Karpas-422 (cell line): ENCODE results near the gene PTMA. TPM values are rescaled to one million over a fixed set of nuclear protein-coding genes. Genes with fewer than 3 reads are reported as not detected.

Experiments
- DNase-seq: peaks from one replicate; pipeline ENCODE4 v3.0.0-alpha.2; 2015
- H2AFZ ChIP-seq: fragments of 200-600 bp; sonication (generic); 2 replicates; pipeline ENCODE4 v1.6.1; 2014; ENCODE audit warnings: antibody characterized with exemption, low read length, mixed read lengths
- H3K27ac ChIP-seq: fragments of 200-600 bp; sonication (generic); 2 replicates; pipeline ENCODE4 v1.5.1; 2014; ENCODE audit warnings: mild to moderate bottlenecking, low read length, moderate library complexity
- H3K27me3 ChIP-seq: fragments of 200-600 bp; sonication (generic); 2 replicates; pipeline ENCODE4 v1.6.1; 2014; ENCODE audit warnings: low read length, mixed read lengths
- H3K36me3 ChIP-seq: fragments of 200-600 bp; sonication (generic); 2 replicates; pipeline ENCODE4 v1.6.1; 2014; ENCODE audit warnings: low read length, mixed read lengths; ENCODE audit not compliant: insufficient read depth
- H3K4me1 ChIP-seq: fragments of 200-600 bp; sonication (generic); 2 replicates; pipeline ENCODE4 v1.6.1; 2014; ENCODE audit warnings: mild to moderate bottlenecking, low read length, mixed read lengths
- H3K4me2 ChIP-seq: fragments of 200-600 bp; sonication (generic); 2 replicates; pipeline ENCODE4 v1.6.1; 2014; ENCODE audit warnings: low read length, low read depth, mild to moderate bottlenecking; ENCODE audit not compliant: poor library complexity, severe bottlenecking
- H3K4me3 ChIP-seq: fragments of 200-600 bp; sonication (generic); 2 replicates; pipeline ENCODE4 v1.5.1; 2014; ENCODE audit warnings: mild to moderate bottlenecking, antibody characterized with exemption, low read length, mixed read lengths
- H3K79me2 ChIP-seq: fragments of 200-600 bp; sonication (generic); 2 replicates; pipeline ENCODE4 v1.6.1; 2014; ENCODE audit warnings: mild to moderate bottlenecking, low read length, mixed read lengths
- H3K9ac ChIP-seq: fragments of 200-600 bp; sonication (generic); 2 replicates; pipeline ENCODE4 v1.6.0; 2014; ENCODE audit warnings: low read length
- H3K9me2 ChIP-seq: fragments of 200-600 bp; sonication (generic), shearing (Covaris generic); replicated peaks from 2 replicates; pipeline ENCODE4 v1.6.0; 2014; ENCODE audit warnings: mild to moderate bottlenecking, low read length, moderate library complexity; ENCODE audit not compliant: insufficient read depth
- H3K9me3 ChIP-seq: fragments of 300-700, 200-600 bp; sonication (generic); 2 replicates; pipeline ENCODE4 v1.6.1; 2014; ENCODE audit warnings: low read length, mixed read lengths
- H4K20me1 ChIP-seq: fragments of 200-600 bp; sonication (generic); 2 replicates; pipeline ENCODE4 v1.6.1; 2014; ENCODE audit warnings: mild to moderate bottlenecking, antibody characterized with exemption, low read length, low read depth; ENCODE audit not compliant: insufficient read depth
- total RNA-seq: library from RNA; depleted of rRNA; stranded (reverse); fragments of >200 nt; shearing (Covaris generic); gene quantifications from 2 replicates; pipeline ENCODE4 v1.2.3, GENCODE V29; 2014; ENCODE audit warnings: low replicate concordance

PTMA gene
- total RNA-seq, 1 experiment from 2014 or later: 1,657 TPM

DNA sequence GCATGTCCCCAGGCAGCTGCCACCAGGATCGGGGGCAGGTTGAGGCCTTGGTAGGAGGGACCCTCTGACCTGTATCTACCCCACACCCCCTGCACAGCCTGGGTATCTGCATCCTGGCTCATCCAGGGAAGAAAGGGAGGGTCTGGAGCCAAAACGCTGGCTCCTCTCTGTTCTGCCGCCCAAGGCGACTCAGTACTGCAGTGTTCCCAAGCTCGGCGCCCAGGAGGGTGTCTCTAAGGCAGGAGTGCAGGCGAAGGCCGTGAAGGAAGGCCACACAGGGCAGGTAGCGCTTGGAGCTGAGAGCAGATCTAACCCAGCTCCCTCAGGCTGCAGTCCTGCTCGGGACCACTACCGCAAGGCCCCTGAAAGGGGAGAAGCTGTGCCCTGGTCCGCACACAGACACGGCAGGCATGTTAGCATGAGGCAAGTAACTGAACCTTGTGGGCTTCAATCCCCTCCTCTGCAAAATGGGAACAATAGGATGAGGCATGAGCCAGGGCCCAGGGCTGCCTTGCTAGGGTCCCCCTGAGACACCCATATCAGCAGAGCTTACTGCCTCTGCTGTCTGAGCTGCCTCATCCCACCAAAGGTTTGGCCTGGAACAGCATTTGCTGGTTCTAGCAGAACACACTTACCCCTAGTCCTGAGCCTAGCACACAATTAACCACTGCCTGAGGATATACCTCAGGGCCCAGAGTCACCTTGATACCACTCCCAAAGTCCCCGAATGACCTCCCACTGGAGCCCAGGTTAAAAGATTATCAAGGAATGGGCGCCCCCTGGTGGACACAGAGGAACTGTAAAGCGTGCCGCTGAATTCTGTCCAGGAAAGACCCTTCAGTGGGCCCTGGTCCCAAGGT is 6.5 kb downstream of the PTMA start:
- peak overlapping the region; percentile 79 for H3K27ac ChIP-seq
- peaks cover 25% of the 10 kb centered on the region for H3K79me2 ChIP-seq
- H2AFZ ChIP-seq: no peak overlapping the region
- no peaks in the 10 kb centered on the region for H3K27me3 ChIP-seq
- H4K20me1 ChIP-seq: peaks cover 23% of the 10 kb centered on the region
- no peak overlapping the region for H3K4me3 ChIP-seq
- H3K4me1 ChIP-seq: peaks cover 40% of the 10 kb centered on the region
- H3K36me3 ChIP-seq: peaks cover 25% of the 10 kb centered on the region
- no peaks in the 10 kb centered on the region for H3K9me2 ChIP-seq
- peak; percentile 94 for DNase-seq
- H3K4me2 ChIP-seq: no peak overlapping the region
- no peaks in the 10 kb centered on the region for H3K9me3 ChIP-seq
- peak overlapping the region; percentile 7; the same call in 1 of the 2 replicates for H3K9ac ChIP-seq

DNA sequence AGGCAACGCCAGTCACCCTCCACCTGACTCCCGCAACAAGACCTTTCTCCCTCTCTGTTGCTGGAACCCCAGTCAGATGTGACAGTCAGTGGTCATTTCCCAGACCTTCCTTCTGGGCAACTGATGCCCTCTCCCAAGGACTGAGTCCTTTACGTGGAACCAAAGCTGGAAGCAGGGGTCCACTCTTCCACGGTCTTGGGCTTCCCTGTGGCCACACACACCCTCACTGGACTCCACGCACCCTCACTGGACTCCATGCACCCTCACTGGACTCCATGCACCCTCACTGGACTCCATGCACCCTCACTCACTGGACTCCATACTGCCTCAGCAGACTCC is 7.1 kb downstream of the PTMA start:
- peaks cover 20% of the 10 kb centered on the region for H4K20me1 ChIP-seq
- peaks cover 21% of the 10 kb centered on the region for H3K79me2 ChIP-seq
- no peaks in the 10 kb centered on the region for H3K27me3 ChIP-seq
- H3K36me3 ChIP-seq: peaks cover 21% of the 10 kb centered on the region
- no peaks in the 10 kb centered on the region for H3K9me3 ChIP-seq
- no peak overlapping the region for H2AFZ ChIP-seq
- no peak for DNase-seq
- no peak overlapping the region for H3K4me3 ChIP-seq
- H3K9me2 ChIP-seq: no peaks in the 10 kb centered on the region
- no peak overlapping the region for H3K9ac ChIP-seq
- H3K4me1 ChIP-seq: peaks cover 41% of the 10 kb centered on the region
- H3K4me2 ChIP-seq: no peak overlapping the region
- H3K27ac ChIP-seq: no peak overlapping the region

DNA sequence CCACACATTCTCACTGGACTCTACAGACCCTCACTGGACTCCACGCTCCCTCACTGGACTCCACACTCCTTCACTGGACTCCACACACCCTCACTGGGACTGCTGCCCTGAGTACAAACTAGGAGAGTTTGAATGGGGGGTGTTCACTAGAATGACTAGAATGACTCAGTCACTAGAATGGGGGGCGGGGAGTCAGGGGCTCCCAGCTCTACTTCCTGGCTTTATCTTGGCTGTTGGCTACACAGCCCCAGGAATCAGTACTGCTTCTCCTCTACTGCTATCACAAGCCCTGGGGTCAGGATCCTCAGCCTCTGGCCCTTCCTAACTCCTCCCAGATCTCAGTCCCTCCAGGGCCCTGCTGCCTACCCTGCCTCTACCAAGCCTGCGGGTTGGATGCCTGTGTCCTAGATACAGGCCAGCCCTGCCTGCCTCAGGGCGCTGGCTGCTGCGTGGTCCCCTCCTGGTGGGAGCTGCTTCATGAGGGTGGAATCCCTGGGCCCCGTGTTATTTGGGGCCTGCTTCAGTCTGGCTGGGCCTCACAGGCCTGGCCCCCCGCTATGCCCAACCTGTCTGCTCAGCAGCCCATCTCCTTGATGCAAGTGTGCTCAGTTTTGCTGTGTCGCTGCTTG is 7.8 kb downstream of the PTMA start:
- H3K36me3 ChIP-seq: peaks cover 15% of the 10 kb centered on the region
- no peaks in the 10 kb centered on the region for H3K9me3 ChIP-seq
- H3K9me2 ChIP-seq: no peaks in the 10 kb centered on the region
- peaks cover 14% of the 10 kb centered on the region for H4K20me1 ChIP-seq
- H3K9ac ChIP-seq: no peak overlapping the region
- no peaks in the 10 kb centered on the region for H3K27me3 ChIP-seq
- H3K4me2 ChIP-seq: no peak overlapping the region
- peak; percentile 64 for DNase-seq
- no peak overlapping the region for H3K4me3 ChIP-seq
- H2AFZ ChIP-seq: no peak overlapping the region
- H3K79me2 ChIP-seq: peaks cover 14% of the 10 kb centered on the region
- H3K4me1 ChIP-seq: peaks cover 42% of the 10 kb centered on the region
- H3K27ac ChIP-seq: peak overlapping the region; percentile 51

DNA sequence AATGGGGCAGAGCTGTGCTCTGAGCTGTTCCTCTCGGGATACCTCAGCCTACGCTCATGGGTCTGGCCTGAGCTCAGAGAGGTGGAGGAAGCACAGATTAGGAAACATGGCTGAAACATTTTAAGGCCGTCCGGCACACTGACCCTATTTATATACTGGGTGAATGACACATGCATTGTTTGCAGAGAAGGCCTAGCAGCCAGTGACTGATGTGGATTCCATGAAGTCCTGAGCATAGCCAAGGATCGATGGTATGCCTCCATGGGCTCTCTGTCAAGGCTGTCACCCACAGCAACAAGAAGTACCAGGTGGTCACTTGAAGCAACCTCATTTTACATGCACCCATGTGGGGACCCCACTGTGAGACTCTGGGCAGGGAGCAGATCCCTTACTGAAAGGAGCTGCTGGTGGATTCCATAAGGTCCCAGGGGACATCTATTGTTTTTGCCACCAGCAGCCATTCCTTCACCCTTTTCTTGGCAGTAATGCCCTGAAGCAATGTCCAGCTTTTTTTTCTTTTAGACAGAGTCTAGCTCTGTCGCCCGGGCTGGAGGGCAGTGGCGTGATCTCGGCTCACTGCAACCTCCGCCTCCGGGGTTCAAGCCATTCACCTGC is 8.4 kb downstream of the PTMA start:
- H4K20me1 ChIP-seq: peaks cover 7% of the 10 kb centered on the region; the same call in 1 of the 2 replicates
- H3K4me2 ChIP-seq: no peak overlapping the region
- H3K27ac ChIP-seq: peak overlapping the region; percentile 51
- H3K79me2 ChIP-seq: peaks cover 7% of the 10 kb centered on the region
- no peak overlapping the region for H3K9ac ChIP-seq
- H3K4me1 ChIP-seq: peaks cover 39% of the 10 kb centered on the region
- peaks cover 8% of the 10 kb centered on the region for H3K36me3 ChIP-seq
- no peaks in the 10 kb centered on the region for H3K9me3 ChIP-seq
- H3K9me2 ChIP-seq: no peaks in the 10 kb centered on the region
- H2AFZ ChIP-seq: no peak overlapping the region
- H3K27me3 ChIP-seq: no peaks in the 10 kb centered on the region
- H3K4me3 ChIP-seq: no peak overlapping the region
- DNase-seq: peak; percentile 58

DNA sequence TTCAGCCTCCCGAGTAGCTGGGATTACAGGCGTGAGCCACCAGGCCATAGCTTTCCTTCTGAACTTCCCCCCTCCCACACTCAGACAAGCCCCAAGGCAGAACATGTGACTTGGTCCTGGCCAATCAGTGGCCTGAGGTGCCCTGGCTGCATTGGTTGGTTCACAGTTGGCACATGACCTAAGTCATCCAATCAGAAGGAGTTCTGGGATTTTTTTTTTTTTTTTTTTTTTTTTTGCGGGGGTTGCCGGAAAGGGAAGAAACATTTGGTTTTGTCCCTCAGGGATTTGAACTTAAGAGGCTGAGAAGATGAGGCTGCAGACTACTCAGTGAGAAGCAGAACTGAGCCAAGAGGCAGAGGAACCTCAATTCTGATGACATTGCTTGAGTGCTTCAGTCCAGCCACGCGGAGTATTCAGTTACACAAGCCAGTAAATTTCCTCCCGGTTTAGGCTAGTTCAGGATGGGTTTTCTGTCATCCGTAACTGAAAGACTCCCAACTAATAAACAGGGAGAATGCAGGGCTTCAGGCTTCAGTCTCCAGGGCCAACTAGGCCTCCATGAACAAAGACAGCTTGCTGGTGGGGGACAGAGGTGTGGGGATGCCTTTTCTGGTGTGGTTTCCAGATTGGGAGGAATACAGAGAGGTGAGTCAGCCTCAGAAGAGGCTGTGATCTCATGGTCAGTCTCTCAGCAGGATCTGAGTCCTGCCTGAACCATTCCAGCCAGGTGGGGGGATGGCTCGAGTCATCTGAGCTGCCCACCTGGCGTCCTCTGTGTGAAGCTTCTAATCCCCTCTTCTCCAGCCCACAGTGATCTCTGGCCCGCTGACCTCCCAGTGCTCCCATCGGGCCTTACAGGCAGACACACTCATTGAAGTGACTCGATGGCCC is 9.2 kb downstream of the PTMA start:
- no peaks in the 10 kb centered on the region for H3K9me3 ChIP-seq
- H3K9ac ChIP-seq: peak overlapping the region; percentile 68
- peak; percentile 100 for DNase-seq
- H3K27me3 ChIP-seq: no peaks in the 10 kb centered on the region
- H3K27ac ChIP-seq: peak overlapping the region; percentile 92
- H3K4me1 ChIP-seq: peaks cover 32% of the 10 kb centered on the region
- no peak overlapping the region for H2AFZ ChIP-seq
- no peaks in the 10 kb centered on the region for H4K20me1 ChIP-seq
- H3K9me2 ChIP-seq: no peaks in the 10 kb centered on the region
- peak overlapping the region; percentile 48 for H3K4me3 ChIP-seq
- no peaks in the 10 kb centered on the region for H3K79me2 ChIP-seq
- peaks cover under 1% of the 10 kb centered on the region; the same call in 1 of the 2 replicates for H3K36me3 ChIP-seq
- H3K4me2 ChIP-seq: peak overlapping the region; percentile 60

DNA sequence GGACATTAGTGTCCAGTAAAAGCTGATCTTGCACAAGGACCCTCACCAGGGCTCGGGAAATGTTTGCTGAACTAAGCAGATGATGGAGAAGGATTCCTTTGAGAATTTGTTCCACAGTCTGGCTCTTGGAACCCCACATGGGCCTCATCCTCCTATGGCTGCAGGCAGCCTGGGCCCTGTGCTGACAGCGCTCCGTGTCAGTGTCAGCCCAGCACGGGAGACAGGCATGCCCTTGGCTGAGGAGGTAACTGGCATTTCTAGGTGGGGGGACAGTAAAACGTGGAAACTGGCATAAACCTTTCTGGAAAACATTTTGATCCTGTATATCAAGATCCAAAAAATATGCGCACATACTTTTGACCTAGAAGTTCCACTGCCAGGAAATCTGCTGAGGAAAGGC is 10.5 kb downstream of the PTMA start:
- H3K4me2 ChIP-seq: no peak overlapping the region

GRCh38 chr2:231720292-231720986 is 12.1 kb downstream of the PTMA start:
- H3K27me3 ChIP-seq: no peaks in the 10 kb centered on the region
- H3K4me3 ChIP-seq: no peak overlapping the region
- no peaks in the 10 kb centered on the region for H3K79me2 ChIP-seq
- no peaks in the 10 kb centered on the region for H3K9me2 ChIP-seq
- H4K20me1 ChIP-seq: no peaks in the 10 kb centered on the region
- H3K9me3 ChIP-seq: no peaks in the 10 kb centered on the region
- H3K27ac ChIP-seq: no peak overlapping the region
- no peak for DNase-seq
- no peak overlapping the region for H3K9ac ChIP-seq
- no peak overlapping the region for H2AFZ ChIP-seq
- peaks cover 29% of the 10 kb centered on the region for H3K4me1 ChIP-seq
- H3K4me2 ChIP-seq: no peak overlapping the region
- H3K36me3 ChIP-seq: no peaks in the 10 kb centered on the region

More for the DNA sequence above, 10.5 kb downstream of the PTMA start:
- H3K4me1 ChIP-seq: peaks cover 28% of the 10 kb centered on the region
- H3K79me2 ChIP-seq: no peaks in the 10 kb centered on the region
- no peaks in the 10 kb centered on the region for H4K20me1 ChIP-seq
- no peak overlapping the region for H3K27ac ChIP-seq
- H3K9ac ChIP-seq: no peak overlapping the region
- no peaks in the 10 kb centered on the region for H3K27me3 ChIP-seq
- no peak overlapping the region for H3K4me3 ChIP-seq
- H3K9me3 ChIP-seq: no peaks in the 10 kb centered on the region
- DNase-seq: no peak
- H2AFZ ChIP-seq: no peak overlapping the region
- no peaks in the 10 kb centered on the region for H3K36me3 ChIP-seq
- H3K9me2 ChIP-seq: no peaks in the 10 kb centered on the region
